ENCODE data around the gene SLC8A1.

- TF ChIP-seq SMC3 (IDR thresholded peaks at IDR 0.05; ENCODE audit: borderline replicate concordance, low read length) = no peak
- no peak for TF ChIP-seq CTCF (IDR thresholded peaks at IDR 0.05 in 2 of 3, conservative IDR thresholded peaks at IDR 0.05 in 1 of 3; ENCODE audit: control insufficient read depth in 2 of 3, extremely low read depth in 1 of 3, insufficient read depth in 1 of 3, low read depth in 3 of 3, low read length in 3 of 3)
- no peak for TF ChIP-seq ZNF207 (IDR thresholded peaks at IDR 0.05; ENCODE audit: borderline replicate concordance)
- TF ChIP-seq TCF12 (IDR thresholded peaks at IDR 0.05; ENCODE audit: low read depth, low read length) = no peak
- no peak for TF ChIP-seq ZBTB33 (IDR thresholded peaks at IDR 0.05)
- no peak for TF ChIP-seq JUND (IDR thresholded peaks at IDR 0.05; ENCODE audit: low read depth, low read length)
- TF ChIP-seq MAX (IDR thresholded peaks at IDR 0.05; ENCODE audit: low read depth, low read length) = no peak
- TF ChIP-seq NFYB (IDR thresholded peaks at IDR 0.05; ENCODE audit: insufficient read depth, low read depth, low read length) = no peak
- TF ChIP-seq USF1 (IDR thresholded peaks at IDR 0.05; ENCODE audit: borderline replicate concordance, extremely low read length, insufficient read depth, low read depth, low read length) = no peak
- no peak for TF ChIP-seq ZNF274 (IDR thresholded peaks at IDR 0.05; ENCODE audit: insufficient read depth, insufficient read length)
Measured at GRCh38 chr2:40488927-40489677, 37.2 kb upstream of the SLC8A1 start.

Measured in GM12878 (cell line).